Stimulated activated CD8-positive, alpha-beta memory T cell treated with anti-CD3 and anti-CD28 coated beads, Interleukin-2, amount 100 ng/mL, for 48 hours (primary cell): Measurements from ENCODE around the gene ELAC1.

Experiments used
- DNase-seq, 2 donors: peaks; one replicate each; pipeline ENCODE4 v3.0.0-alpha.2; 2020; ENCODE audit warnings: low read depth in 2 of 2

Gene ELAC1

DNA sequence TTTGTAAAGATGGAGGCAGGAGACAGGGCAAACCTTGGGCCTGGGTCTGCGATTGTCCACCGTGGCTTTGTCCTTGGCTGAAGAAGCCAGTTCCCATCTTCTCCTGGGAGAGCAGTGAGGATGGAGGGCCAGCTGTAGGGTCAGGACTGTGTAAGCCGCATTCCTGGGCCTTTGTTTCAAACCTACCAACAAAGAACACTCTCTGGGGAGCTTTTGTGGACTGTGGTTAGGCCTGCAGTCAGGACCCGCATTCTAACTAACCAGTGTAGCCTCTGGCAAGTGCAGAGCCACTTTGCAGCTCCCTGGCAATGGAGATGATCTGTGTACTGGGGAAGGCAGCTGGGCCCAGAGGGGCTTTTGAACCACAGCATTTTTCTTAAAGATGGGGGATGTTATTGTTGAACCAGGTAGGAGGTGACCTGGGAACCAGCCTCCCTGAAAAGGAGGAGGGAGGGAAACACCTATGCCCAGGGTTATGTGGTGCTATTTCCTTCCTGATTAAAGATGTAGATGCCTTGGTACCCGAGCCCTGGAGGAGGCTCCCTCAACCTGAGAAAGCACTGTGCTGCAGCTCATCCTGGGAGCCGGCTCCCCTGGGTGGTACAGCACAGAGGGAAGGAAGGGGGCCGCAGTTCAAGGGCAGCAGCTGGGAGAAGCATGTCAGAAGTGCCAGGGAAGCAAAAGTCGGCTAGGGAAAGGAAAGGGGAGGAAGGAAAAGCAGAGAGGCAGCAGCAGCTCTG lies 49.5 kb downstream of the ELAC1 start:
- DNase-seq, result no peak

DNA sequence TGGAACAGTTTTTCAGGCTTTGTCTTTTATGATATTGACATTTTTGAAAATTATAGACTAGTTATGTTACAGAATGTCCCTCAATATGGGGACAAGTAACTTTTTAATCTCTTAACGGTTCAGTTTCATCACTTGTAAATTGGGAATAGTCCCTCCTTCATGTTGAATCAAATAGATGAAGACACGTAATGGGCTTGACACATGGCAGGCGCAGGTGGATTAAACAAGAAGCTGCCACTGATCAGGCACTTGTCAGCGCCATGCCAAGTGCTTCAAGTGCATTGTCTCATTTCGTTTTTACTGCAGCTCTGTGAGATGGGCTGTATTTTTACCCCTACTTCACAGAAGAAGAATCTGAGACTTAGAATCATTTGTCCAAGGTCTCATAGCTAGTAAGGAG lies 52.7 kb downstream of the ELAC1 start:
- no peak for DNase-seq

DNA sequence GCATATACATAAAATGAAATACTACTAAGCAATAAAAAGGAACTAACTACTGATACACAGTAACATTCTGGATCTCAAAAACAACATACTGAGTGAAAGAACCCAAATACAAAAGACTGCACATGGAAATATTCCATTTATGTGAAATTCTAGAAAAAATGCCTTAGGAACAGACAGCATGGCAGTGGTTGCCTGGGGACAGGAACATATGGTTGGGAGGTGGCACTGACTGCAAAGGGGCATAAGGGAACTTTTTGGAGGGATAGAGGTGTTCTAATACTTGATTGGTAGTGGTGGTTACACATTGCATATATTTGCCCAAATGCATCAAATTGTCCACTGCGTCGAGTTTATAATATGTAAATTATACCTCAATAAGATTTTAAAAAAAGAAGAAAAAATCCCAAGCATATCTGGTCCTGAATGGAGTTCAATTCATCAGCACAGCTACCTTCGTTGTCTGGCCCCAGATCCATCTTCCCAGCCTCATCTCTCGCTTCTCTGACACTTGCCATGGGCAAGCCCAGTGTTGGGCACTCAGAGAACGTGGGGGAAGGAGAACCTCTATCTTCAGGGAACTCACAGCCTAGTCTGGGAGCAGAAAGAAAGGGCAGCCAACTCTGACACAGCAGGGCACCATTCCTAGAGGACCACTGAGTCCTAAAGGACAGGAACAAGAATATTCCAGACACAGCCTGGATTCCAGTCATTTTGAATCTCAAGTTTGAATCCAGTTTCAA lies 53.6 kb downstream of the ELAC1 start:
- DNase-seq, result no peak

DNA sequence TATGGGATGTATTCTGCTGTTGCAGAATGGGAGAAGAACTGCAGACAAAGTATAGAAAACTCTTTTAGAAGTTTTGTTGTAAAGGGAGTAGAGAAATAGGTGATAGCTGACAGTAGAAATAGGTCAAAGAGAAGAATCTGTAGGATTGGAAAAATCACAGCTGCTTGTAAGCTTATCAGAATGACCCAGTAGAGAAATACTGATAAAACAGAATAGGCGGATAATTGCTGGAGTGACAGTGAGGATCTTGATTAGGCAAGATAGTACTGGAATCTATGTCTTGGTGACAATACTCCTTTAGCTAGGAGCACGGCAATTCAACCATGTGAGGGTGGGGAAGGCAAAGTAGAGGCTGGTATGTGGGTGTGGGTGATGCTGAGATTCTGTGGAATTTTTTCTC lies 57.7 kb downstream of the ELAC1 start:
- DNase-seq, result no peak

DNA sequence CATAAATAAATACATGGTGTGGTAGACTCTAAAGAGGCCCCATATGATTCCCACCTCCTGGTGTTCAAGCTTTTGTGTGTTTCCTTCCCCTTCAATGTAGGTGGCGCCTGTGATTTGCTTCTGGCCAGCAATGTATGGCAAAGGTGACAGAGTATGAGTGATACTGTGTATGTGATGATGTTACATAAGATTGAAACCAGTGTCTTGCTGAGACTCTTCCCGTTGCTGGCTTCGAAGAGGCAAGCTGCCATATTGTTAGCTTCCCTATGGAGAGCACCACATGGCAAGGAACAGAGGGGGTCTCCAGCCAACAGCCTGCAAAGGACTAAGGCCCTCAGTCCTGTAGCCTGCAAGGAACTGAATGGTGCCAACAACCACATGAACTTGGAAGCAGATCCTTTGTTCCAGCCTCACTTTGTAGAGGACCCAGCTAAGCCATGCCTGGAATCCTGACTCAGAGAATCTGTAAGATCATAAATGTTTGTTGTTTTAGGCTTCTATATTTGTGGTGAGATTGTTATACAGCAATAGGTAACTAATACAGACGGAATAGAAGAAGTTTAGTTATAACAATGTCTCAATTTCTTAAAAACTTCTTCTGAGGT lies 60.5 kb downstream of the ELAC1 start:
- DNase-seq, result no peak

DNA sequence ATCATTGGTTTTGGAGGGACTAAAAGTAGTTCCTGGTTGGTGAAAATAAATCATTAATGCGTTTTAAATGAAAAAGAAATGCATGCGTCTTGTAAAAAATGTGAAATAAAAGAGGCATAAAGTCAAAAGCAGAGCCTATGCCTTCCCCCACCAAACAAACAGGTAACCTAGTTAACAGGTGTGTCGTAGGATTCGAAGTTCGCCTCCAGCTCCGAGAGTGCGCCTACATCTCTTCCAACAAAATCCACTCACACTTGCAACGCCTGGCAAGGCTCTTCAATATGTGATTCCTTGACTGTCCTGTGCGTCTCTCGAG lies 61.5 kb downstream of the ELAC1 start:
- DNase-seq, result no peak

DNA sequence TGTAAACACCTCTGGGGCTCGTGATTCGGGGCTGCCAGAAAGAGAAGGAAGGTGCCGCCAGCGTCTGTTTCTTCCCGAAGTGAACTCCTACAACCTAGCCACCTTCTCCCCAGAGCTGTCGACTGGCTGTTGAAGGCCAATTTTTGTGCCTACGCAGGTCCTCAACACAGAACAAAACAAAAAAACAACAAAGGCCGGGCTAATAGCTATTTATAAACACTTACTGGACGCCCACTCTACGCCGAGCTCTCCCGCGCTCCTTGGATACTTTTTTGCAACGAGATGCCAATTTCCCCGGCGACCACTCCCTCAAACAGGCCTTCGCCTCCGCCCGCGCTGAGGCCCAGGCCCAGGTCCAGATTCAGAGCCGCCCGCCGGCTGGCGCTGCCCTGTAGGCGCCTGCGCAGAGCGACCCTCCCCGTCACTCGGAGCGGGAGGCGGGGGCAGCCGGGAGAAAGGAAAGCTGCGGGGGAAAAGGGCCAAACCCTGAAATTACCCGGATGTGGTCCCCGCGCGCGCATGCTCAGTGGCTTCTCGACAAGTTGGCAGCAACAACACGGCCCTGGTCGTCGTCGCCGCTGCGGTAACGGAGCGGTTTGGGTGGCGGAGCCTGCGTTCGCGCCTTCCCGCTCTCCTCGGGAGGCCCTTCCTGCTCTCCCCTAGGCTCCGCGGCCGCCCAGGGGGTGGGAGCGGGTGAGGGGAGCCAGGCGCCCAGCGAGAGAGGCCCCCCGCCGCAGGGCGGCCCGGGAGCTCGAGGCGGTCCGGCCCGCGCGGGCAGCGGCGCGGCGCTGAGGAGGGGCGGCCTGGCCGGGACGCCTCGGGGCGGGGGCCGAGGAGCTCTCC lies 62.1 kb downstream of the ELAC1 start, which contains the start of gene SMAD4:
TSS of gene SMAD4 (plus strand) at position 520 of the 843 bp plus-strand sequence. CDS start 16,834 bp downstream, outside the sequence.
- peak; percentile 96 to 98 for DNase-seq

DNA sequence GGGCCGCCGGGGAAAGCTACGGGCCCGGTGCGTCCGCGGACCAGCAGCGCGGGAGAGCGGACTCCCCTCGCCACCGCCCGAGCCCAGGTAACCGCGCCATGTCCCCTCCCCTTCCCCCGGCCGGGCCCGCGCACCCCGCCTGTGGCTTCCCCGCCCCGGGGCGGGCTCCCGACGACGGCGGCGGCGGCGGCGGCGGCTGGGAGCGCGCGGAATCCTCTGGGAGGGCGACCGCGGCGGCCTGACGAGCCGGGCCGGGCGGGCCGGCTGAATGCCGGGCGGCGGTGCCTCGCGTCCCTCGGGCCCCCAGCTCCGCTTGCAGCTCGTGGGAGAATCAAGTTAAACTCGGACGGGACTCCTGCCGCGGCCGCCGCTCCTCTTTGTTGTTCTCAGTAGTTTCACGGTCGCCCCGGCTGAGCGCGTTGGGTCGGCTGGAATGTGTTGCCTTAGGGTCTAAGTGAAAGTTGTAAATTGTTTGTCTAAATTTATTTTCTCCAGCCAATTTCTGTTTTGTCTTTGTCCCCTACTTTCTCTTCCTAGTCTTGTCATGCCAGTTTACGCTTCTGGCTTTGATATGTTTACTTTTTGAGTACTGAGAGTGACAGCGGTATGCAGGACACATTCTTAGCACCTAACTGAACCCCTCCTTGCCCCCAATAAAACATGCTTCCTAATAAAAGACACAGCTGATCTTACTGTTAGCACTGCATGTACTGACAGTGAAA lies 62.9 kb downstream of the ELAC1 start:
- DNase-seq, result peak; percentile 50 to 54

DNA sequence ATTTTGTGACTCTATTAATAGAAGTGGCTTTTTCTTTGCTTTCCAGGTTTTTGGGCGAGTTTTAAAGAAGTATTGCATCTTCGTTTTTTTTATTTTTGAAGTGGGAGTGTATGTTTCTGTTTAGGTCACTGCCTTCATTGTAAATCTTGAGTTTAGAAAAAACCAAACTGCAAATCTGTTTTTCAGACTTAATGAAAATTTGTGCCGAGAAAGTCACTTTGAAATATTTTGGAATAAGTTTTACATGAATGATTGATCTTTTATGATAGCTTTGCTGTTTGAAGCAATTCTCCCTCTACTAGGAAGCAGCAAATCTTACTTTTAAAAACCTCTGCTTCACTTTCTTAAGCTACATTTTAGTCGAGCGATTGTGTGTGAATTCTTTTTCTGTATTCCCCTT lies 64.4 kb downstream of the ELAC1 start:
- DNase-seq, result no peak

DNA sequence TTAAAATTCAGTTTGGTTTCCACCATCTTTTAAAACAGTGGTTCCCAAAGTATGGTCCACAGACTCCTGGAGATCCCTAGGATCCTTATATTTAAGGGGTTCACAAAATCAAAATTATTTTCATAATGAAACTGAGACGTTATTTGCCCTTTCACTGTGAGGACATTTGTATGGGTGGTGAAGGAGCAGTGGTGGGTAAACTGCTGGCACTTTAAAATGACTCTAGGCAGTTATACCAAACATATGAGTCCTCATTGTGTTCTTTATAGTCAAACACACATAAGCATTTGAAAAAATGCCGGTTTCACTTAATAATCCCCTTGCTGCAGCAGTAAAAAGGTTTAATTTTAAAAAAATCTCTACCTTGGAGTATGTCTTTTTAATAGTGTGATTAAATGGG lies 69.4 kb downstream of the ELAC1 start:
- DNase-seq, result no peak
